SJSA1 (cell line): Measurements from ENCODE around the gene AKAP6. TPM values are rescaled to one million over a fixed set of nuclear protein-coding genes. Genes with fewer than 3 reads are reported as not detected.
A peak's percentile ranks its signal among the peaks of the same experiment; 100 is the strongest.
"Not testable (repeated sequence)": the region's sequence is repeated elsewhere in the genome, so short reads cannot be mapped to it uniquely, and the experiment has no call there.

ENCODE experiments used
- DNase-seq, 2 experiments: peaks; one replicate each; pipeline ENCODE4 v3.0.0-alpha.2; 2015 to 2020; ENCODE audit warnings: low spot score in 2 of 2, low read depth in 1 of 2
- H3K27ac ChIP-seq: fragments of 250-450 bp; sonication (Bioruptor Pico); 2 replicates; pipeline ENCODE4 v1.5.1; 2020; ENCODE audit warnings: mild to moderate bottlenecking, moderate library complexity
- H3K27me3 ChIP-seq: fragments of 250-450 bp; sonication (Bioruptor Pico); replicated peaks from 2 replicates; pipeline ENCODE4 v1.5.1; 2020; ENCODE audit warnings: mild to moderate bottlenecking, moderate library complexity
- H3K36me3 ChIP-seq: fragments of 250-450 bp; sonication (Bioruptor Pico); 2 replicates; pipeline ENCODE4 v1.5.1; 2020; ENCODE audit warnings: mild to moderate bottlenecking
- H3K4me1 ChIP-seq: fragments of 250-450 bp; sonication (Bioruptor Pico); replicated peaks from 2 replicates; pipeline ENCODE4 v1.6.1; 2021; ENCODE audit warnings: mild to moderate bottlenecking
- H3K4me3 ChIP-seq: fragments of 250-450 bp; sonication (Bioruptor Pico); 2 replicates; pipeline ENCODE4 v1.5.1; 2020; ENCODE audit warnings: mild to moderate bottlenecking
- H3K9me3 ChIP-seq: fragments of 250-450 bp; sonication (Bioruptor Pico); replicated peaks from 2 replicates; pipeline ENCODE4 v1.5.1; 2020; ENCODE audit warnings: mild to moderate bottlenecking
- total RNA-seq: library from RNA; depleted of rRNA; stranded (reverse); fragments of >200 nt; shearing (Covaris generic); gene quantifications from 2 replicates; pipeline ENCODE4 v1.2.3, GENCODE V29; 2014

The AKAP6 gene
- total RNA-seq, 1 experiment from 2014 or later = 3.8 TPM

- Histone ChIP-seq H3K27ac (no peak overlapping the region), H3K9me3 (no peaks in the 10 kb centered on the region), H3K4me1 (peaks cover 7% of the 10 kb centered on the region; the same call in 1 of the 2 replicates), H3K4me3 (no peak overlapping the region), H3K27me3 (no peaks in the 10 kb centered on the region), H3K36me3 (no peaks in the 10 kb centered on the region)
- peak; percentile 39 to 55 for DNase-seq
Observed at GRCh38 chr14:32560209-32560857, 231.2 kb downstream of the AKAP6 start.

- Histone ChIP-seq H3K36me3 (no peaks in the 10 kb centered on the region), H3K27ac (no peak overlapping the region), H3K4me1 (peaks cover 7% of the 10 kb centered on the region; the same call in 1 of the 2 replicates), H3K4me3 (no peak overlapping the region), H3K9me3 (no peaks in the 10 kb centered on the region), H3K27me3 (no peaks in the 10 kb centered on the region)
- DNase-seq = peak; percentile 21 to 42
Observed at GRCh38 chr14:32561520-32561919, 232.4 kb downstream of the AKAP6 start.

GRCh38 chr14:32564596-32564995 lies 235.5 kb downstream of the AKAP6 start:
- H3K4me3 ChIP-seq = no peak overlapping the region
- no peak for DNase-seq
- H3K4me1 ChIP-seq = peaks cover 7% of the 10 kb centered on the region
- no peaks in the 10 kb centered on the region for H3K36me3 ChIP-seq
- H3K27me3 ChIP-seq = no peaks in the 10 kb centered on the region; the same call in 1 of the 2 replicates
- no peak overlapping the region for H3K27ac ChIP-seq
- no peaks in the 10 kb centered on the region for H3K9me3 ChIP-seq

GRCh38 chr14:32565256-32565655 lies 236.2 kb downstream of the AKAP6 start:
- H3K4me1 ChIP-seq = peaks cover 7% of the 10 kb centered on the region
- no peak for DNase-seq
- no peaks in the 10 kb centered on the region for H3K36me3 ChIP-seq
- no peak overlapping the region for H3K4me3 ChIP-seq
- H3K27ac ChIP-seq = no peak overlapping the region
- no peaks in the 10 kb centered on the region; the same call in 1 of the 2 replicates for H3K27me3 ChIP-seq
- no peaks in the 10 kb centered on the region for H3K9me3 ChIP-seq

GRCh38 chr14:32567543-32568384 lies 238.7 kb downstream of the AKAP6 start:
- H3K4me3 ChIP-seq = no peak overlapping the region
- peak in 1 of 2 experiments; percentile 13 for DNase-seq
- no peaks in the 10 kb centered on the region; the same call in none of the 2 replicates for H3K4me1 ChIP-seq
- no peak overlapping the region for H3K27ac ChIP-seq
- no peaks in the 10 kb centered on the region; the same call in 1 of the 2 replicates for H3K27me3 ChIP-seq
- no peaks in the 10 kb centered on the region for H3K9me3 ChIP-seq
- no peaks in the 10 kb centered on the region for H3K36me3 ChIP-seq

- Histone ChIP-seq H3K27me3 (no peaks in the 10 kb centered on the region; the same call in 1 of the 2 replicates), H3K36me3 (no peaks in the 10 kb centered on the region), H3K9me3 (no peaks in the 10 kb centered on the region), H3K27ac (no peak overlapping the region), H3K4me3 (no peak overlapping the region), H3K4me1 (no peaks in the 10 kb centered on the region; the same call in 1 of the 2 replicates)
- no peak for DNase-seq
Observed at GRCh38 chr14:32571551-32571950, 242.5 kb downstream of the AKAP6 start.

- H3K36me3 ChIP-seq = no peaks in the 10 kb centered on the region
- H3K27me3 ChIP-seq = no peaks in the 10 kb centered on the region; the same call in 1 of the 2 replicates
- H3K4me3 ChIP-seq = no peak overlapping the region
- H3K4me1 ChIP-seq = no peaks in the 10 kb centered on the region; the same call in 1 of the 2 replicates
- H3K27ac ChIP-seq = no peak overlapping the region
- no peaks in the 10 kb centered on the region for H3K9me3 ChIP-seq
- no peak for DNase-seq
Observed at GRCh38 chr14:32571995-32572866, 243.1 kb downstream of the AKAP6 start.

- no peaks in the 10 kb centered on the region for H3K36me3 ChIP-seq
- no peaks in the 10 kb centered on the region; the same call in 1 of the 2 replicates for H3K27me3 ChIP-seq
- no peaks in the 10 kb centered on the region; the same call in 1 of the 2 replicates for H3K4me1 ChIP-seq
- no peak overlapping the region for H3K4me3 ChIP-seq
- no peaks in the 10 kb centered on the region for H3K9me3 ChIP-seq
- no peak overlapping the region for H3K27ac ChIP-seq
- DNase-seq = no peak
Observed at GRCh38 chr14:32572867-32573150, 243.7 kb downstream of the AKAP6 start.

- Histone ChIP-seq H3K36me3 (no peaks in the 10 kb centered on the region), H3K27me3 (no peaks in the 10 kb centered on the region; the same call in 1 of the 2 replicates), H3K4me1 (no peaks in the 10 kb centered on the region), H3K4me3 (no peak overlapping the region), H3K9me3 (no peaks in the 10 kb centered on the region), H3K27ac (no peak overlapping the region)
- DNase-seq = no peak
Observed at GRCh38 chr14:32574269-32574668, 245.2 kb downstream of the AKAP6 start.

GRCh38 chr14:32576088-32576795 lies 247.1 kb downstream of the AKAP6 start:
- Histone ChIP-seq H3K9me3 (no peaks in the 10 kb centered on the region), H3K36me3 (no peaks in the 10 kb centered on the region), H3K4me1 (no peaks in the 10 kb centered on the region), H3K27ac (no peak overlapping the region), H3K27me3 (no peaks in the 10 kb centered on the region), H3K4me3 (no peak overlapping the region)
- DNase-seq = peak in 1 of 2 experiments; percentile 17

- Histone ChIP-seq H3K27me3 (no peaks in the 10 kb centered on the region), H3K4me3 (no peak overlapping the region), H3K9me3 (no peaks in the 10 kb centered on the region), H3K4me1 (no peaks in the 10 kb centered on the region), H3K36me3 (no peaks in the 10 kb centered on the region), H3K27ac (no peak overlapping the region)
- DNase-seq = no peak
Observed at GRCh38 chr14:32576977-32577376, 247.9 kb downstream of the AKAP6 start.

GRCh38 chr14:32578181-32578580 lies 249.1 kb downstream of the AKAP6 start:
- H3K27me3 ChIP-seq = no peaks in the 10 kb centered on the region
- no peaks in the 10 kb centered on the region for H3K9me3 ChIP-seq
- H3K4me3 ChIP-seq = no peak overlapping the region
- DNase-seq = no peak
- H3K4me1 ChIP-seq = no peaks in the 10 kb centered on the region
- H3K36me3 ChIP-seq = no peaks in the 10 kb centered on the region
- no peak overlapping the region for H3K27ac ChIP-seq

- DNase-seq, H3K36me3 ChIP-seq, H3K27me3 ChIP-seq, H3K9me3 ChIP-seq, H3K4me1 ChIP-seq, H3K4me3 ChIP-seq, H3K27ac ChIP-seq: not testable (repeated sequence)
Observed at GRCh38 chr14:32583427-32583826, 254.3 kb downstream of the AKAP6 start.
